Measurements from ENCODE around the gene WIZ. TPM values are rescaled to one million over a fixed set of nuclear protein-coding genes. Genes with fewer than 3 reads are reported as not detected.

The WIZ gene
- total and polyA plus RNA-seq, 2 donors (not counting 1 experiment from before 2014, with no cell fraction given) = 15.0 to 24.8 TPM

- Histone ChIP-seq H4K20me1 (ENCODE audit: control insufficient read depth, insufficient read depth, low read length, poor library complexity, severe bottlenecking) (no peaks in the 10 kb centered on the region), H3K9ac (ENCODE audit: low read length) (no peak overlapping the region), H3K4me1 (ENCODE audit: control insufficient read depth in 2 of 2, insufficient read depth in 2 of 2, low read length in 2 of 2) (peaks cover 8 to 17% of the 10 kb centered on the region in 2 donors), H3K4me3 (ENCODE audit: control extremely low read depth in 1 of 5, extremely low read depth in 1 of 5, insufficient read depth in 1 of 5, low read depth in 2 of 5, low read length in 4 of 5) (no peak overlapping the region), H2AFZ (ENCODE audit: insufficient read depth, low read depth, low read length, poor library complexity, severe bottlenecking) (no peak overlapping the region), H3K4me2 (replicated peaks; ENCODE audit: low read depth, low read length, poor library complexity, severe bottlenecking) (no peak overlapping the region), H3K9me3 (ENCODE audit: control extremely low read depth in 1 of 3, control insufficient read depth in 2 of 3, insufficient read depth in 1 of 3, low read length in 2 of 3) (no peaks in the 10 kb centered on the region), H3K79me2 (ENCODE audit: control insufficient read depth, insufficient read depth, low read length) (no peaks in the 10 kb centered on the region), H3K36me3 (replicated peaks in 1 of 2; ENCODE audit: control extremely low read depth in 1 of 2, control insufficient read depth in 1 of 2, extremely low read depth in 1 of 2, insufficient read depth in 2 of 2, low read length in 1 of 2) (no peaks in the 10 kb centered on the region), H3K27me3 (replicated peaks in 1 of 4; ENCODE audit: control extremely low read depth in 1 of 4, control insufficient read depth in 3 of 4, insufficient read depth in 4 of 4, low read length in 3 of 4) (no peaks in the 10 kb centered on the region), H3K27ac (ENCODE audit: low read length in 2 of 2) (no peak overlapping the region)
- H3K27me3 Mint-ChIP-seq = no peaks in the 10 kb centered on the region
- intact Hi-C loops (cut with micrococcal nuclease) = no loop called here
- WGBS (ENCODE audit: insufficient coverage) = 84% methylated on average over 6 of the region's 7 CpGs
- H3K4me3 Mint-ChIP-seq = no peak overlapping the region
- no peaks in the 10 kb centered on the region for H3K9me3 Mint-ChIP-seq (ENCODE audit: insufficient read depth)
- no peak overlapping the region for H3K27ac Mint-ChIP-seq
- no peak for TF ChIP-seq EZH2 (IDR thresholded peaks at IDR 0.05; ENCODE audit: borderline replicate concordance, insufficient read depth, low read depth, low read length, poor library complexity, severe bottlenecking)
- ATAC-seq (ENCODE audit: low read depth) = no peak
- peaks cover 12% of the 10 kb centered on the region for H3K4me1 Mint-ChIP-seq
- CTCF ChIA-PET = no interaction called here
- POLR2A ChIA-PET = no interaction called here
- DNase-seq = no peak
Observed at GRCh38 chr19:15445807-15446376, 3.9 kb downstream of the WIZ start.

GRCh38 chr19:15445227-15445605, 4.5 kb downstream of the WIZ start:
- no peaks in the 10 kb centered on the region for H3K27me3 ChIP-seq (replicated peaks in 1 of 4; ENCODE audit: control extremely low read depth in 1 of 4, control insufficient read depth in 3 of 4, insufficient read depth in 4 of 4, low read length in 3 of 4)
- no peak overlapping the region for H3K9ac ChIP-seq (ENCODE audit: low read length)
- WGBS (ENCODE audit: insufficient coverage) = 93% methylated on average over 9 of the region's 9 CpGs
- H3K4me1 ChIP-seq (ENCODE audit: control insufficient read depth in 2 of 2, insufficient read depth in 2 of 2, low read length in 2 of 2) = peaks cover 8 to 15% of the 10 kb centered on the region in 2 donors
- H3K4me2 ChIP-seq (replicated peaks; ENCODE audit: low read depth, low read length, poor library complexity, severe bottlenecking) = no peak overlapping the region
- DNase-seq (no peak), ATAC-seq (ENCODE audit: low read depth) (no peak)
- Mint-ChIP-seq H3K4me1 (peaks cover 7% of the 10 kb centered on the region), H3K9me3 (ENCODE audit: insufficient read depth) (no peaks in the 10 kb centered on the region), H3K27ac (no peak overlapping the region), H3K27me3 (no peaks in the 10 kb centered on the region), H3K4me3 (no peak overlapping the region)
- ChIA-PET CTCF (no interaction called here), POLR2A (no interaction called here)
- TF ChIP-seq EZH2 (IDR thresholded peaks at IDR 0.05; ENCODE audit: borderline replicate concordance, insufficient read depth, low read depth, low read length, poor library complexity, severe bottlenecking) (no peak), CTCF (IDR thresholded peaks at IDR 0.05) (no peak)
- no peaks in the 10 kb centered on the region for H4K20me1 ChIP-seq (ENCODE audit: control insufficient read depth, insufficient read depth, low read length, poor library complexity, severe bottlenecking)
- intact Hi-C loops (cut with micrococcal nuclease) = no loop called here
- H3K9me3 ChIP-seq (ENCODE audit: control extremely low read depth in 1 of 3, control insufficient read depth in 2 of 3, insufficient read depth in 1 of 3, low read length in 2 of 3) = no peaks in the 10 kb centered on the region
- H3K27ac ChIP-seq (ENCODE audit: low read length in 2 of 2) = no peak overlapping the region
- H3K79me2 ChIP-seq (ENCODE audit: control insufficient read depth, insufficient read depth, low read length) = no peaks in the 10 kb centered on the region
- H2AFZ ChIP-seq (ENCODE audit: insufficient read depth, low read depth, low read length, poor library complexity, severe bottlenecking) = no peak overlapping the region
- no peaks in the 10 kb centered on the region for H3K36me3 ChIP-seq (replicated peaks in 1 of 2; ENCODE audit: control extremely low read depth in 1 of 2, control insufficient read depth in 1 of 2, extremely low read depth in 1 of 2, insufficient read depth in 2 of 2, low read length in 1 of 2)
- H3K4me3 ChIP-seq (ENCODE audit: control extremely low read depth in 1 of 5, extremely low read depth in 1 of 5, insufficient read depth in 1 of 5, low read depth in 2 of 5, low read length in 4 of 5) = no peak overlapping the region

All from B cell (primary cell).